ENCODE results near the gene SLC25A13.

Gene SLC25A13

GRCh38 chr7:96076350-96076707 is 245.6 kb downstream of the SLC25A13 start:
- no peak for DNase-seq

GRCh38 chr7:96075510-96076349 is 246.2 kb downstream of the SLC25A13 start:
- DNase-seq: peak; percentile 30 to 52

- DNase-seq: no peak
These were observed 247.0 kb downstream of the SLC25A13 start for GRCh38 chr7:96074871-96075270.
